Daoy (cell line): ENCODE results near the gene CEND1. TPM values are rescaled to one million over a fixed set of nuclear protein-coding genes. Genes with fewer than 3 reads are reported as not detected.
A peak's percentile ranks its signal among the peaks of the same experiment; 100 is the strongest.
"Not testable (repeated sequence)": the region's sequence is repeated elsewhere in the genome, so short reads cannot be mapped to it uniquely, and the experiment has no call there.

Source experiments
- DNase-seq: peaks from one replicate; pipeline ENCODE4 v3.0.0-alpha.2; 2015; ENCODE audit warnings: low read depth
- total RNA-seq: library from RNA; depleted of rRNA; stranded (reverse); fragments of >200 nt; shearing (Covaris generic); gene quantifications from 2 replicates; pipeline ENCODE4 v1.2.3, GENCODE V29; 2014; rRNA removed

The CEND1 gene
- total RNA-seq, 1 experiment from 2014 or later: 0.51 TPM

- DNase-seq: no peak
These were observed 25.4 kb downstream of the CEND1 start for GRCh38 chr11:764322-765024.

- DNase-seq: no peak
These were observed 26.2 kb downstream of the CEND1 start for GRCh38 chr11:763549-764321.

- DNase-seq: no peak
These were observed 26.8 kb downstream of the CEND1 start for GRCh38 chr11:763073-763463.

- DNase-seq: peak; percentile 59
These were observed 27.3 kb downstream of the CEND1 start for GRCh38 chr11:762421-763072.

- DNase-seq: no peak
These were observed 28.3 kb downstream of the CEND1 start for GRCh38 chr11:761526-762108.

GRCh38 chr11:760236-760635, 29.7 kb downstream of the CEND1 start:
- DNase-seq: no peak

- DNase-seq: no peak
These were observed 40.2 kb downstream of the CEND1 start for GRCh38 chr11:749731-750130.

- no peak for DNase-seq
These were observed 41.9 kb downstream of the CEND1 start for GRCh38 chr11:748007-748359.

GRCh38 chr11:747158-748006, 42.5 kb downstream of the CEND1 start, which contains the start of gene TALDO1:
TALDO1 (plus strand) TSS chr11:747464; CDS start chr11:747482, 18 bp downstream.
- peak; percentile 94 for DNase-seq

- peak; percentile 34 for DNase-seq
These were observed 43.4 kb downstream of the CEND1 start for GRCh38 chr11:746289-747157.

GRCh38 chr11:745428-745827, 44.5 kb downstream of the CEND1 start:
- no peak for DNase-seq

GRCh38 chr11:742571-743201, 47.2 kb downstream of the CEND1 start:
- no peak for DNase-seq

GRCh38 chr11:742156-742546, 47.7 kb downstream of the CEND1 start:
- no peak for DNase-seq

GRCh38 chr11:737899-738298, 52.0 kb downstream of the CEND1 start:
- not testable (repeated sequence) for DNase-seq

GRCh38 chr11:737366-737765, 52.5 kb downstream of the CEND1 start:
- DNase-seq: no peak

Other genes starting within 250 kb of the CEND1 start
- gene LMNTD2, start 229.4 kb downstream of the CEND1 start, total RNA-seq: 0.23 and 0.54 TPM in 2 replicates
- 19.8 and 25.2 TPM in 2 replicates for gene RASSF7, start 229.1 kb downstream of the CEND1 start, total RNA-seq
- gene PHRF1, start 213.6 kb downstream of the CEND1 start, total RNA-seq: 22.0 and 29.2 TPM in 2 replicates
- 6.7 and 14.5 TPM in 2 replicates for gene IRF7, start 174.1 kb downstream of the CEND1 start, total RNA-seq
- gene CDHR5, start 165.1 kb downstream of the CEND1 start, total RNA-seq: not detected in 2 replicates
- not detected in 2 replicates for gene SCT, start 162.9 kb downstream of the CEND1 start, total RNA-seq
- not detected in 2 replicates for gene DRD4, start 152.8 kb downstream of the CEND1 start, total RNA-seq
- 21.7 and 25.5 TPM in 2 replicates for gene DEAF1, start 94.9 kb downstream of the CEND1 start, total RNA-seq
- 7.5 and 15.8 TPM in 2 replicates for gene TMEM80, start 94.3 kb downstream of the CEND1 start, total RNA-seq
- 1.8 and 5.4 TPM in 2 replicates for gene EPS8L2, start 83.9 kb downstream of the CEND1 start, total RNA-seq
- gene TALDO1, start 42.6 kb downstream of the CEND1 start, total RNA-seq: 319 and 455 TPM in 2 replicates
- 17.3 and 18.4 TPM in 2 replicates for gene GATD1, start 12.6 kb downstream of the CEND1 start, total RNA-seq
- 11.8 and 14.1 TPM in 2 replicates for gene SLC25A22, start 8.2 kb upstream of the CEND1 start, total RNA-seq
- 3.5 and 10.4 TPM in 2 replicates for gene PIDD1, start 15.1 kb upstream of the CEND1 start, total RNA-seq
- 693 and 756 TPM in 2 replicates for gene RPLP2, start 19.9 kb upstream of the CEND1 start, total RNA-seq
- gene PNPLA2, start 28.8 kb upstream of the CEND1 start, total RNA-seq: 10.9 and 24.2 TPM in 2 replicates
- gene CRACR2B, start 37.8 kb upstream of the CEND1 start, total RNA-seq: 5.3 and 9.0 TPM in 2 replicates
- gene CD151, start 42.9 kb upstream of the CEND1 start, total RNA-seq: 246 and 253 TPM in 2 replicates
- 75.7 and 113 TPM in 2 replicates for gene POLR2L, start 52.4 kb upstream of the CEND1 start, total RNA-seq
- 29.3 and 37.3 TPM in 2 replicates for gene TSPAN4, start 52.8 kb upstream of the CEND1 start, total RNA-seq
- 38.5 TPM in 2 replicates for gene CHID1, start 120.7 kb upstream of the CEND1 start, total RNA-seq
- gene AP2A2, start 135.8 kb upstream of the CEND1 start, total RNA-seq: 14.3 and 15.8 TPM in 2 replicates
- not detected in 2 replicates for gene MUC6, start 246.6 kb upstream of the CEND1 start, total RNA-seq